A549 (cell line): Measurements from ENCODE around the gene ULK4. TPM values are rescaled to one million over a fixed set of nuclear protein-coding genes. Genes with fewer than 3 reads are reported as not detected.

Experiments
- ATAC-seq, 2 experiments: fragments of 200-7000 bp in 1 of 2; fragments of >200 bp in 1 of 2; cut with Nextera tagmentation in 1 of 2; cut with Tn5 transposase in 1 of 2; 3 replicates each; pipeline versions ENCODE4 v1.8.0 to v1.9.1; 2018 to 2020; ENCODE audit warnings: mild to moderate bottlenecking in 1 of 2, moderate library complexity in 1 of 2
- CTCF ChIA-PET: fragments of 300-600 bp; sonication (Branson Sonifier 250); formaldehyde crosslinking; extraction: SDS; loops from one replicate; lab custom pipeline; 2021; ENCODE audit warnings: antibody characterized with exemption, inconsistent platforms; lab: Yijun Ruan, JAX
- POLR2A ChIA-PET: fragments of 350-600 bp; formaldehyde crosslinking; extraction: SDS; loops from one replicate; lab custom pipeline; 2021; ENCODE audit warnings: antibody characterized with exemption, inconsistent platforms; lab: Yijun Ruan, JAX
- DNase-seq, 2 experiments: peaks; one replicate each; pipeline versions ENCODE4 v3.0.0 to v3.0.0-alpha.2; 2011 to 2016; ENCODE audit warnings: low read depth in 1 of 2, low spot score in 1 of 2
- FAIRE-seq: peaks from 2 replicates; lab custom pipeline; 2011; peaks lifted over from hg19 to GRCh38; lab: Jason Lieb, UNC
- H3K27ac ChIP-seq, 2 experiments: fragments of >200 bp; sonication (Bioruptor Twin); formaldehyde crosslinking; 3 replicates each; pipeline ENCODE4 v1.5.1; 2016 to 2017
- H3K4me1 ChIP-seq: fragments of >200 bp; sonication (Bioruptor Twin); formaldehyde crosslinking; 3 replicates; pipeline ENCODE4 v1.6.1; 2016
- H3K4me2 ChIP-seq: fragments of >200 bp; sonication (Bioruptor Twin); formaldehyde crosslinking; 3 replicates; pipeline ENCODE4 v1.6.1; 2016
- H3K4me3 ChIP-seq: fragments of >200 bp; sonication (Bioruptor Twin); formaldehyde crosslinking; 3 replicates; pipeline ENCODE4 v1.5.1; 2016
- H3K9me3 ChIP-seq: fragments of >200 bp; sonication (Bioruptor Twin); formaldehyde crosslinking; 3 replicates; pipeline ENCODE4 v1.6.1; 2016
- BHLHE40 ChIP-seq: IDR thresholded peaks from 2 replicates; pipeline ENCODE4 v1.6.1; 2012; ENCODE audit warnings: low read depth, low read length, inconsistent platforms
- CBX2 ChIP-seq: fragments of 200-600 bp; sonication (generic); IDR thresholded peaks from 2 replicates; pipeline ENCODE4 v1.6.1; 2016; ENCODE audit warnings: low read depth, mild to moderate bottlenecking, borderline replicate concordance
- CHD4 ChIP-seq: fragments of 200-600 bp; sonication (generic); IDR thresholded peaks from 2 replicates; pipeline ENCODE4 v1.6.1; 2016; ENCODE audit warnings: antibody characterized with exemption, mild to moderate bottlenecking, borderline replicate concordance
- E2F6 ChIP-seq: IDR thresholded peaks from 2 replicates; pipeline ENCODE4 v1.6.1; 2012; ENCODE audit warnings: low read depth, borderline replicate concordance
- EHF ChIP-seq: fragments of 250-450 bp; sonication (Bioruptor Pico); IDR thresholded peaks from 2 replicates; pipeline ENCODE4 v1.5.0; 2020; ENCODE audit warnings: mild to moderate bottlenecking
- EP300 ChIP-seq, 2 experiments: fragments of >200 bp; sonication (Bioruptor Twin); formaldehyde crosslinking; IDR thresholded peaks; 2 replicates in 1 of 2; 3 replicates in 1 of 2; pipeline ENCODE4 v1.6.1; 2016 to 2017
- FOSB ChIP-seq: fragments of 250-450 bp; sonication (Bioruptor Pico); IDR thresholded peaks from 2 replicates; pipeline ENCODE4 v1.5.0; 2020; ENCODE audit warnings: mild to moderate bottlenecking, moderate library complexity
- FOSL2 ChIP-seq, 2 experiments: fragments of 450-650 bp in 1 of 2; fragments of >200 bp in 1 of 2; sonication (Bioruptor Twin) in 1 of 2; formaldehyde crosslinking; IDR thresholded peaks; 2 replicates each; pipeline versions ENCODE4 v1.5.0 to v1.6.1; 2016 to 2020; ENCODE audit warnings: mild to moderate bottlenecking in 1 of 2, moderate library complexity in 1 of 2
- GATA3 ChIP-seq: IDR thresholded peaks from 2 replicates; pipeline ENCODE4 v1.6.1; 2012; ENCODE audit warnings: borderline replicate concordance
- HES2 ChIP-seq: fragments of >200 bp; sonication (Bioruptor Twin); formaldehyde crosslinking; IDR thresholded peaks from 2 replicates; pipeline ENCODE4 v1.6.1; 2016
- HMGXB4 ChIP-seq: fragments of 250-450 bp; sonication (Bioruptor Pico); IDR thresholded peaks from 2 replicates; pipeline ENCODE4 v1.5.0; 2021; ENCODE audit warnings: mild to moderate bottlenecking, moderate library complexity, borderline replicate concordance
- HOXA7 ChIP-seq: fragments of 250-450 bp; sonication (Bioruptor Pico); IDR thresholded peaks from 2 replicates; pipeline ENCODE4 v1.5.0; 2020; ENCODE audit warnings: mild to moderate bottlenecking, moderate library complexity
- HOXB5 ChIP-seq: fragments of 250-450 bp; sonication (Bioruptor Pico); IDR thresholded peaks from 2 replicates; pipeline ENCODE4 v1.5.0; 2020; ENCODE audit warnings: mild to moderate bottlenecking, moderate library complexity
- NFE2L2 ChIP-seq: fragments of 150-350 bp; conservative IDR thresholded peaks from 2 replicates; pipeline ENCODE4 v1.6.1; 2014; ENCODE audit warnings: low read length
- NPAS2 ChIP-seq: fragments of 250-450 bp; sonication (Bioruptor Pico); IDR thresholded peaks from 2 replicates; pipeline ENCODE4 v1.8.0; 2022; ENCODE audit warnings: mild to moderate bottlenecking, moderate library complexity, borderline replicate concordance
- PHF8 ChIP-seq: fragments of 200-600 bp; sonication (generic); IDR thresholded peaks from 2 replicates; pipeline ENCODE4 v1.6.1; 2016; ENCODE audit warnings: low read depth, mild to moderate bottlenecking, antibody characterized with exemption, moderate library complexity, borderline replicate concordance
- REST ChIP-seq: fragments of 200-600 bp; sonication (generic); IDR thresholded peaks from 2 replicates; pipeline ENCODE4 v1.6.1; 2016; ENCODE audit warnings: antibody characterized with exemption, mild to moderate bottlenecking, moderate library complexity
- RFX5 ChIP-seq: fragments of 450-650 bp; IDR thresholded peaks from 2 replicates; pipeline ENCODE4 v1.7.1; 2014; ENCODE audit warnings: antibody characterized with exemption, mild to moderate bottlenecking, moderate library complexity
- RNF2 ChIP-seq: fragments of 200-600 bp; sonication (generic); IDR thresholded peaks from 2 replicates; pipeline ENCODE4 v1.6.1; 2016; ENCODE audit warnings: low read depth, mild to moderate bottlenecking, antibody characterized with exemption, moderate library complexity, borderline replicate concordance
- TFCP2L1 ChIP-seq: fragments of 250-450 bp; sonication (Bioruptor Pico); IDR thresholded peaks from 2 replicates; pipeline ENCODE4 v1.5.0; 2021; ENCODE audit warnings: mild to moderate bottlenecking
- TP53 ChIP-seq: fragments of 250-450 bp; sonication (Bioruptor Pico); IDR thresholded peaks from 2 replicates; pipeline ENCODE4 v1.5.0; 2021; ENCODE audit warnings: mild to moderate bottlenecking, moderate library complexity
- ZNF302 ChIP-seq: fragments of 250-450 bp; sonication (Bioruptor Pico); IDR thresholded peaks from 2 replicates; pipeline ENCODE4 v1.9.0; 2021; ENCODE audit warnings: inconsistent platforms, mild to moderate bottlenecking, moderate library complexity
- WGBS: methylation state at CpG from one replicate; pipeline ENCODE4 v1.1.6; 2017; ENCODE audit errors: missing lambda C conversion rate; 5-methylcytosine and 5-hydroxymethylcytosine counted together
- polyA plus RNA-seq, 4 experiments: library from polyadenylated mRNA; depleted of rRNA in 3 of 4; stranded (reverse); fragments of >200 nt; fragmentation: RNase III in 1 of 4; extraction: RNeasy Plus Mini Kit Qiagen cat#74134 plus additional on column Dnase treatment in 1 of 4; gene quantifications; 2 replicates in 3 of 4; 3 replicates in 1 of 4; pipeline ENCODE4 v1.2.3, GENCODE V29; 2011 to 2017

Gene ULK4
- polyA plus RNA-seq, 2 of the 4 experiments (the other 2 are of a cell fraction): 4.9 to 7.7 TPM

GRCh38 chr3:41833628-41834027 lies 128.3 kb downstream of the ULK4 start:
- CTCF ChIA-PET: no interaction called here
- Histone ChIP-seq H3K4me2 (no peak overlapping the region), H3K4me3 (no peak overlapping the region), H3K27ac (no peak overlapping the region), H3K4me1 (no peaks in the 10 kb centered on the region), H3K9me3 (no peaks in the 10 kb centered on the region)
- FAIRE-seq (no peak), DNase-seq (no peak), ATAC-seq (no peak)
- WGBS: 93% methylated on average over 3 of the region's 3 CpGs
- POLR2A ChIA-PET: no interaction called here
- no peak for TF ChIP-seq NFE2L2
- TF ChIP-seq NPAS2 (CRISPR knock-in tag): no peak
- TF ChIP-seq RFX5: no peak
- no peak for TF ChIP-seq HMGXB4
- TF ChIP-seq EHF (CRISPR knock-in tag): no peak
- no peak for TF ChIP-seq FOSL2 (IDR thresholded peaks at IDR 0.05)
- no peak for TF ChIP-seq FOSL2 (CRISPR knock-in tag; IDR thresholded peaks at IDR 0.05)
- no peak for TF ChIP-seq ZNF302 (CRISPR knock-in tag)
- no peak for TF ChIP-seq CHD4
- TF ChIP-seq FOSB (CRISPR knock-in tag): no peak
- no peak for TF ChIP-seq E2F6
- TF ChIP-seq CBX2: no peak
- TF ChIP-seq HOXA7 (CRISPR knock-in tag): no peak
- TF ChIP-seq HOXB5 (CRISPR knock-in tag): no peak
- TF ChIP-seq BHLHE40: no peak
- TF ChIP-seq TP53: no peak
- no peak for TF ChIP-seq GATA3
- no peak for TF ChIP-seq REST
- TF ChIP-seq HES2: no peak
- TF ChIP-seq, all 56 proteins: peak for 0

GRCh38 chr3:41819236-41819635 lies 142.7 kb downstream of the ULK4 start:
- DNase-seq (no peak), FAIRE-seq (no peak), ATAC-seq (no peak)
- Histone ChIP-seq H3K4me3 (no peak overlapping the region), H3K4me2 (no peak overlapping the region), H3K9me3 (no peaks in the 10 kb centered on the region), H3K27ac (no peak overlapping the region), H3K4me1 (no peaks in the 10 kb centered on the region)
- TF ChIP-seq EP300 (IDR thresholded peaks at IDR 0.05) (no peak), PHF8 (no peak), RNF2 (no peak), TFCP2L1 (CRISPR knock-in tag) (no peak), CBX2 (no peak)
- WGBS: 50% methylated on average over 3 of the region's 3 CpGs
- ChIA-PET POLR2A (no interaction called here), CTCF (no interaction called here)
